ENCODE data around the gene IGF1.

- no peak for TF ChIP-seq SIN3A (IDR thresholded peaks at IDR 0.05; ENCODE audit: borderline replicate concordance, insufficient read depth, low read length)
- no peak for TF ChIP-seq REST (IDR thresholded peaks at IDR 0.05; ENCODE audit: insufficient read depth in 1 of 2, low read depth in 2 of 2, low read length in 2 of 2)
Observed at GRCh38 chr12:102388469-102388868, 91.9 kb downstream of the IGF1 start.

Measured in PFSK-1 (cell line).